ENCODE data around the gene DGKE. TPM values are rescaled to one million over a fixed set of nuclear protein-coding genes. Genes with fewer than 3 reads are reported as not detected.

DGKE gene
- total RNA-seq, 2 donors from 2014 or later, result 44.1 to 49.9 TPM

DNA sequence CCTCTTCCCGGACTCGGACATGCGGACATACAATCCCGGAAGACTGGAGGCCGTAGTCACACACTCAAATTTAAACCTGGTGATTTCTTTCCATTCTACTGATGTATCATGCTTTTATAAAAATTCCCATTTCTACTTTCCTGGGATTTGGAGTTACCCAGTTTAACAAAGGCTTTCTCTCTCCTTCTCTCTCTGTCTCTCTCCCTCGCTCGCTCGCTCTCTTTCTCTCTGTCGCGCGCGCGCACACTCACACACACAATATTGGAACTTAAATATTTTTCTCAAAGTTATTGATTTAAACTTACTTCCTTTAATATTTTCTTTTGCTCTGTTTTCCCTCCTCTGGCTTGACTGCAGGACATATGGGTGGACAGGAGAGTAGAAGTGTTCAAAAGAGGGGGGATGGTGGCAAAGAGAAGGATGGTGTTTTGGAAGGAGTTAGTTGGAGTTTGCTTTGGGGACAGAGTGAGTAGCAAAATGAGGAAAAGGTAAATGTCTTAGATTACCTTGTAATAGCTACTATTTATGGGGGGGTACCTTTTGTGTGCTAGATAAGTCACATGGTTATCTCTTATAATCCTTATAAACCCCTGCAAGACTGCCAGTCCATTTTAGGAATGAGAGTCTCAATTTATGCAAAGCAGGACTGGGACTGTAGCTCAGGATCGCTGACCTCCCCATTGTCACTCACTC lies 80.8 kb downstream of the DGKE start:
- no peak for ATAC-seq (replicated peaks)
- Mint-ChIP-seq H3K4me3 (peak overlapping the region; percentile 91), H3K27ac (peak overlapping the region; percentile 100), H3K4me1 (peaks cover 47% of the 10 kb centered on the region), H3K36me3 (ENCODE audit: low read depth) (peaks cover 71% of the 10 kb centered on the region), H3K9me3 (peaks cover 6% of the 10 kb centered on the region), H3K27me3 (no peaks in the 10 kb centered on the region)

DNA sequence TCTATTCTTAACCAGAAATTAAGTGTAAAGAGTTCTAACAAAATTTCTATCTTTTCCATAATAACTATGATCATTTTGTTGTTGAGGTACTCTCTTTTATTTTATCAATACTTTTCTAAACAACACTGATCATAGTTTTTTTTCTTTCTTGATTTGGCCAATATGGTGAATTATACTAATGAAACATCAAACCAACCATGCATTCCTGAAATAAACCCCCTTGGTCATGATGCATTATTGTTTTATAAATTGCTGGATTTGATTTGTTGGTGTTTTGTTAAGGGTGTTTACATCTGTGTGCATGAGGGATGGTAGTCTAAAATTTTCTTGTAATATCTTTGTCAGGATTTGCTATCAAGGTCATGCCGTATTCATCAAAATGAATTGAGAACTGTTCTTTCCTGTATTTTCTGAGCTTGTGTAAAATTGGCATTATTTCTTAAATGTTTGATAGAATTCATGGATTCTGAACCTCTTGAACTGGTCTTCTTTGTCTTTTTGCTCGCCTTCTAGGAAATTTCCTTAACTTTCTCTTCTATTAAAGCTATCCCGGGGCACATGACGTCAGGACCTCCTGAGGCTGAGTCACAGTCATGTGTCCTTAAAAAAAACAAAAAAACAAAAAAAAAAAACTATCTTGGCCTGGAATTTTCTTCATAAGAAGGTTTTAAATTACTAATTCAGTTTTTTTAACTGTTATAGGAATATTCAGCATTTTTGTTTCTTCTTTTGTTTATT lies 83.8 kb downstream of the DGKE start:
- Mint-ChIP-seq H3K27ac (peak overlapping the region; percentile 100), H3K27me3 (no peaks in the 10 kb centered on the region), H3K36me3 (ENCODE audit: low read depth) (peaks cover 41% of the 10 kb centered on the region), H3K4me3 (peak overlapping the region; percentile 91), H3K4me1 (peaks cover 39% of the 10 kb centered on the region), H3K9me3 (peaks cover 7% of the 10 kb centered on the region)
- no peak for ATAC-seq (replicated peaks)

DNA sequence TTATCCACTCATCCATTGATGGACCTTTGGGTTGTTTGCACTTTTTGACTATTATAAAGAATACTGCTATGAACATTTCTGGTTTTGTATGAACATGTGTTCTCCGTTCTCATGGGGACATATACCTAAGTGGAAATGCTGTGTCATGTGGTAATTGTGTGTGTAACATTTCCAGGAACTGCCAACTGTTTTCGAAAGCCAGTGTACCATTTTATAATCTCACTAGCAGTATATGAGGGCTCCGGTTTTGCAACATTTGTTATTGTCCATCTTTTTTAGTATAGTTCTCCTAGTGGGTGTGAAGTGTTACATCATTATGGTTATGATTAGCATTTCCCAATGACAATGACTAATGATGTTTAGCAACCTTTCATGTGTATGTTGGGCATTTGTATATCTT lies 85.0 kb downstream of the DGKE start:
- Mint-ChIP-seq H3K9me3 (peaks cover 7% of the 10 kb centered on the region), H3K27me3 (no peaks in the 10 kb centered on the region), H3K27ac (peak overlapping the region; percentile 100), H3K4me1 (peaks cover 39% of the 10 kb centered on the region), H3K4me3 (peak overlapping the region; percentile 52), H3K36me3 (ENCODE audit: low read depth) (peaks cover 29% of the 10 kb centered on the region)
- ATAC-seq (replicated peaks), result peak; percentile 34

Other genes starting within 250 kb of the DGKE start
- under 1 TPM; 0.13 to 0.93 TPM for gene NOG, start 240.5 kb upstream of the DGKE start, total RNA-seq
- gene C17orf67, start 231 bp upstream of the DGKE start, total RNA-seq, result 1 to 10 TPM; 5.0 to 5.6 TPM
- 100 to 1,000 TPM; 121 to 285 TPM for gene TRIM25, start 79.9 kb downstream of the DGKE start, total RNA-seq
- 10 to 100 TPM; 23.1 to 24.4 TPM for gene COIL, start 126.9 kb downstream of the DGKE start, total RNA-seq
- gene SCPEP1, start 144.0 kb downstream of the DGKE start, total RNA-seq, result 10 to 100 TPM; 22.8 to 31.9 TPM

All from activated T-helper 17 cell treated with anti-CD3 and anti-CD28 coated beads, Interleukin-2, amount 50 U/mL, for 72 hours (primary cell).